ENCODE measurements around the gene SLC22A31. TPM values are rescaled to one million over a fixed set of nuclear protein-coding genes. Genes with fewer than 3 reads are reported as not detected.

The SLC22A31 gene
- polyA plus RNA-seq, 1 experiment: 0.25 TPM

DNA sequence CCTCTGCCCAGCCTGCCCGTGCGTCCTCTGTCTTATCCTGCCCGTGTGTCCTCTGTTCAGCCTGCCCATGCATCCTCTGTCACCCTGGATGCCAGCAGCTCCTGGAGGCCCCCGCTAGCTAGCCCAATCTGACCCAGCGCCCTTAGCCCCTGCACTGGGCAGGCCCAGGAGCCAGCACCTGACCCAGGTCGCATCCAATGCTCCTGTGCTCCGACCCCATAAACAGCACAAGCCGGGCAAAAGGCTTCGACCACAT, 15.7 kb downstream of the SLC22A31 start:
- CTCF ChIA-PET: no interaction called here

GRCh38 chr16:89183975-89184676, 16.2 kb downstream of the SLC22A31 start:
- no peak for DNase-seq (ENCODE audit: low read depth, low spot score)
- ChIA-PET CTCF (interaction anchor here (1.4 kb wide), 1 partner anchor 16 kb away, joined by 4 read pairs; no protein-coding TSS in a partner anchor), POLR2A (interaction anchor here (0.6 kb wide), 1 partner anchor 91 kb away, joined by 3 read pairs; the partner anchor contains the start of gene ACSF3)
- Histone ChIP-seq H3K4me3 (ENCODE audit: low read depth, low read length) (no peak overlapping the region), H3K9me3 (ENCODE audit: control insufficient read depth, insufficient read depth, low read length) (peaks cover 10% of the 10 kb centered on the region; the same call in 1 of the 2 replicates), H3K27ac (ENCODE audit: low read depth, low read length) (peak overlapping the region; percentile 2), H3K27me3 (ENCODE audit: control insufficient read depth, insufficient read depth, low read length) (peaks cover 31% of the 10 kb centered on the region)
- TF ChIP-seq CTCF (IDR thresholded peaks at IDR 0.05; ENCODE audit: low read depth, low read length): no peak

More for the DNA sequence above, 15.7 kb downstream of the SLC22A31 start:
- no peak overlapping the region for H3K27ac ChIP-seq (ENCODE audit: low read depth, low read length)
- DNase-seq (ENCODE audit: low read depth, low spot score): no peak
- peaks cover 30% of the 10 kb centered on the region for H3K27me3 ChIP-seq (ENCODE audit: control insufficient read depth, insufficient read depth, low read length)
- no peak for TF ChIP-seq CTCF (IDR thresholded peaks at IDR 0.05; ENCODE audit: low read depth, low read length)
- POLR2A ChIA-PET: interaction anchor here (0.5 kb wide), 1 partner anchor 163 kb away, joined by 3 read pairs; no protein-coding TSS in a partner anchor
- no peak overlapping the region for H3K4me3 ChIP-seq (ENCODE audit: low read depth, low read length)
- peaks cover 10% of the 10 kb centered on the region; the same call in 1 of the 2 replicates for H3K9me3 ChIP-seq (ENCODE audit: control insufficient read depth, insufficient read depth, low read length)

GRCh38 chr16:89183463-89183862, 16.9 kb downstream of the SLC22A31 start:
- POLR2A ChIA-PET: no interaction called here
- peak overlapping the region; percentile 2 for H3K27ac ChIP-seq (ENCODE audit: low read depth, low read length)
- peaks cover 33% of the 10 kb centered on the region for H3K27me3 ChIP-seq (ENCODE audit: control insufficient read depth, insufficient read depth, low read length)
- peaks cover 10% of the 10 kb centered on the region; the same call in 1 of the 2 replicates for H3K9me3 ChIP-seq (ENCODE audit: control insufficient read depth, insufficient read depth, low read length)
- no peak for DNase-seq (ENCODE audit: low read depth, low spot score)
- no peak overlapping the region for H3K4me3 ChIP-seq (ENCODE audit: low read depth, low read length)
- CTCF ChIA-PET: interaction anchor here (0.7 to 1.4 kb wide), 2 partner anchors 16 to 22 kb away, joined by 4 to 5 read pairs; no protein-coding TSS in a partner anchor
- TF ChIP-seq CTCF (IDR thresholded peaks at IDR 0.05; ENCODE audit: low read depth, low read length): no peak

DNA sequence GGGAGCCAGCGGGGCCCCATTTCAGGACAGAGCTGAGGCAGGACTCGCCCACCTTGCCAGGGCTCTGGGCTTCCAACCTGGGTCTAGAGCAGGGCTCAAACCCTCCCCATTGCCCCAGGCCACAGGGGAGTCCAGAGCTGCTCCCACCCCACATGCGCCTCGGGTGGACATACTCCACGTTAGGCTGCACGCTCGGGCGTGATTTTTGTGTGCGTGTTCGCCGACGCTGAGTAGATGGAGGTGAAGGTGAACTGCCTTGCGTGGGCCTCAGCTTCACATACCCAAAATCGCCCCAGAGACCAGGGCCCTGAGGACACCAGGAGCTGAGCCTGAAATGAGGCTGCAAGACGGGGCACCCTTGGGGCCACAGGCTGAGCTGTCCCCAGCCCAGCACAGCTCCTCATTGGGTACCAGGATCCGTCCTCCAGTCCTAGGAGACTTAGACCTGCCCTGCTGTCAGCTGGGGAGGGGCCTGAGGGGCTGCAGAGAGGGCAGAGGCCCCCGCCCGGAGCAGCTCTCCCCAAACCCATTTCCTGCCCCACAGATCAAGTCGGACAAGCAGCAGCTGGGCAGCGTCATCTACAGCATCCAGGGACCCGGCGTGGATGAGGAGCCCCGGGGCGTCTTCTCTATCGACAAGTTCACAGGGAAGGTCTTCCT, 20.6 kb downstream of the SLC22A31 start:
- Histone ChIP-seq H3K9me3 (ENCODE audit: control insufficient read depth, insufficient read depth, low read length) (peaks cover 2% of the 10 kb centered on the region; the same call in 1 of the 2 replicates), H3K4me3 (ENCODE audit: low read depth, low read length) (no peak overlapping the region), H3K27ac (ENCODE audit: low read depth, low read length) (no peak overlapping the region), H3K27me3 (ENCODE audit: control insufficient read depth, insufficient read depth, low read length) (peaks cover 47% of the 10 kb centered on the region)
- TF ChIP-seq CTCF (IDR thresholded peaks at IDR 0.05; ENCODE audit: low read depth, low read length): no peak
- ChIA-PET POLR2A (interaction anchor here (0.7 kb wide), 1 partner anchor 38 kb away, joined by 3 read pairs; the partner anchor contains the start of gene ZNF778), CTCF (interaction anchor here (1.8 kb wide), 1 partner anchor 13 kb away, joined by 4 read pairs; no protein-coding TSS in a partner anchor)
- no peak for DNase-seq (ENCODE audit: low read depth, low spot score)

DNA sequence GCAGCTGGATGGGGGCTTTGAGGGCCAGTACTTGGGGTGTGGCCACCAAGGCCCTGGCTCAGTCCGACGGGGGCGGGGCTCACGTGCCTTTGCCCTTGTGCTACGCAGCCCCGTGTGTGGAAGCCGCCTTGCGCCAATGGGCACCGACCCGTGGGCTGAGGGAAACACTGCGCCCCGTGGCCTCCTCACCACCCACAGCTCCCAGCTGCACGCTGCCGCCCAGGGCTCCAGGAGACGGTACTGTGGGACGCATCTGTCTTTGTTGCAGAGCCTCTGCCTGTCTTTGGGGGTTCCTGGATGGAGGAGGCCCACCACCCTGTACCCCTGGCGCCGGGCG, 21.2 kb downstream of the SLC22A31 start:
- Histone ChIP-seq H3K4me3 (ENCODE audit: low read depth, low read length) (no peak overlapping the region), H3K27ac (ENCODE audit: low read depth, low read length) (no peak overlapping the region), H3K9me3 (ENCODE audit: control insufficient read depth, insufficient read depth, low read length) (peaks cover 4% of the 10 kb centered on the region; the same call in 1 of the 2 replicates), H3K27me3 (ENCODE audit: control insufficient read depth, insufficient read depth, low read length) (peaks cover 49% of the 10 kb centered on the region)
- no peak for DNase-seq (ENCODE audit: low read depth, low spot score)
- ChIA-PET POLR2A (no interaction called here), CTCF (interaction anchor here (1.8 kb wide), 1 partner anchor 12 kb away, joined by 4 read pairs; no protein-coding TSS in a partner anchor)
- no peak for TF ChIP-seq CTCF (IDR thresholded peaks at IDR 0.05; ENCODE audit: low read depth, low read length)

All from AG04450 (cell line).